DMS53 treated with DMSO at 0.1 percent for 48 hours (cell line): ENCODE data around the gene CDK5RAP2.
A peak's percentile ranks its signal among the peaks of the same experiment; 100 is the strongest.
"Not testable (repeated sequence)": the region's sequence is repeated elsewhere in the genome, so short reads cannot be mapped to it uniquely, and the experiment has no call there.

Experiments
- DNase-seq: peaks from one replicate; lab custom pipeline; 2025; ENCODE audit not compliant: unreplicated experiment; lab: John Stamatoyannopoulos, UW

Gene CDK5RAP2

GRCh38 chr9:120592210-120592609 lies 12.2 kb upstream of the CDK5RAP2 start:
- DNase-seq, result no peak

GRCh38 chr9:120587328-120587727 lies 7.4 kb upstream of the CDK5RAP2 start:
- no peak for DNase-seq

GRCh38 chr9:120583958-120584369 lies 4.0 kb upstream of the CDK5RAP2 start:
- DNase-seq, result peak; percentile 95

- DNase-seq, result no peak
These were observed 572 bp downstream of the CDK5RAP2 start for GRCh38 chr9:120579139-120580050.

- DNase-seq, result no peak
These were observed 5.5 kb downstream of the CDK5RAP2 start for GRCh38 chr9:120574473-120574872.

- no peak for DNase-seq
These were observed 7.5 kb downstream of the CDK5RAP2 start for GRCh38 chr9:120572472-120572871.

GRCh38 chr9:120571443-120572257 lies 8.3 kb downstream of the CDK5RAP2 start:
- no peak for DNase-seq

- no peak for DNase-seq
These were observed 9.7 kb downstream of the CDK5RAP2 start for GRCh38 chr9:120570296-120570695.

- no peak for DNase-seq
These were observed 10.4 kb downstream of the CDK5RAP2 start for GRCh38 chr9:120569556-120569955.

GRCh38 chr9:120568816-120569215 lies 11.2 kb downstream of the CDK5RAP2 start:
- DNase-seq, result no peak

- DNase-seq, result no peak
These were observed 12.1 kb downstream of the CDK5RAP2 start for GRCh38 chr9:120567874-120568273.

GRCh38 chr9:120567081-120567480 lies 12.9 kb downstream of the CDK5RAP2 start:
- no peak for DNase-seq

GRCh38 chr9:120564589-120564988 lies 15.4 kb downstream of the CDK5RAP2 start:
- no peak for DNase-seq

- DNase-seq, result no peak
These were observed 17.0 kb downstream of the CDK5RAP2 start for GRCh38 chr9:120562861-120563443.

- no peak for DNase-seq
These were observed 18.3 kb downstream of the CDK5RAP2 start for GRCh38 chr9:120561709-120562108.

GRCh38 chr9:120559546-120559945 lies 20.4 kb downstream of the CDK5RAP2 start:
- DNase-seq, result no peak

GRCh38 chr9:120558454-120558853 lies 21.5 kb downstream of the CDK5RAP2 start:
- no peak for DNase-seq

GRCh38 chr9:120557205-120557604 lies 22.8 kb downstream of the CDK5RAP2 start:
- no peak for DNase-seq

- no peak for DNase-seq
These were observed 23.2 kb downstream of the CDK5RAP2 start for GRCh38 chr9:120556775-120557174.

GRCh38 chr9:120555839-120556238 lies 24.1 kb downstream of the CDK5RAP2 start:
- no peak for DNase-seq

GRCh38 chr9:120552210-120552704 lies 27.7 kb downstream of the CDK5RAP2 start:
- not testable (repeated sequence) for DNase-seq
